Medulla oblongata (tissue), 1 donor: Measurements from ENCODE around the gene OR52E5.
A peak's percentile ranks its signal among the peaks of the same experiment; 100 is the strongest.

Experiments used
- DNase-seq: peaks from one replicate; pipeline ENCODE4 v3.0.0-alpha.2; 2015; ENCODE audit errors: extremely low spot score

Gene OR52E5

DNA sequence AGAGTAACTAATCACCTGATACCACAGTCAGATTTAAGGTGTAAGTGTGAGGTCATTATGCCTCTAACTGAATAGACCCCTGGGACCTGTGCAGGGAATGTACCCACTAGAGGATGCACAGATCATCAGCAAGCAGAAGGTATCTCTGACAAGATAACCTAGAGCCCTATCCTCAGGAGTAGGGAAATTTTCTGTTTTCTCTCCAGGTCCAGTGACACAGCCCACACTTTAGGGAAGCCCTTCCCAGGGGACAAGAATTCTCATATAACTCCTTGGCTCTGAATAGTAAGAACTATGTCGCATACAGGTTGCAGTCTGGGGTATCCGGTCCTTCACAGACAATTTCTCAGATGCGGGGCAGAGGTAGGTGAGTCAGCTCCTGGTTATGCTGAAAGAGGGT, at the start of gene OR52E5:
OR52E5 (plus strand) TSS at position 301 of the 400 bp plus-strand sequence. CDS start 7,569 bp downstream, outside the sequence.
- no peak for DNase-seq

DNA sequence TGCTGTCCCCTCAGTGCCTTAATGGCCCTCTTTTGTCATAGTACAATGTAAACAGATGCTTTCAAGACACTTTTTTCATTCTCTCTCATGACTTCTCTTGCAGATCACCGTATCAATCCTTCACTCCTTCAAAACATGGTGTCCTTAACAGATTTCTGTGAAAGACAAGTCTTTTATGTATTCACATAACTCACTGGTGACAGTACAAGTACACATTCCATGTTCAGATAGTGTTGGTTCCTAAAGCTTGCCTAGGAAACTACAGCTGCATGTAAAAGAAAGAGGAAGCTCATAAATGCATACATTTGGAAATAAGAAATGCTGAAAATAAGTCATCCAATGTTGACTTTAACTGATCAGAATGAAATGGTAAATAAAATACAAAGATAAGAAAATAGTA, 46.3 kb upstream of the OR52E5 start:
- no peak for DNase-seq

DNA sequence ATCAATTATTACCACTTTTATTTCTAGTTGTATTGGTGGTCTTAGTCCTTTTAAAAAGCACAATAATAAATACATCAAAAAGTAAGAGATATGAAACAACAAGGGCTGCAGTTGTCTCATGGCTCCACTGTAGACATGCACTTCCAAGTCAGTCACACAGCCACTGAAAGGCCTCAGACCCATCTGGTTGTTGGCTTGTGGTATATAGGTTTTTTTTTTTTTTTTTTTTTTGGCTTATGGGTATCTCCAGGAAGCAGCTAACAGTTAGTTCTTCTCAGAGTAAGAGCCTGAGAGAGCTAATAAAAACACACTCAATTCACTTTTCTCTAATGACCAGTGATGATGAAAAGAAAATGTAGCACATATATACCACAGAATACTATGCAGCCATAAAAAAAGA, 45.3 kb upstream of the OR52E5 start:
- DNase-seq, result no peak

DNA sequence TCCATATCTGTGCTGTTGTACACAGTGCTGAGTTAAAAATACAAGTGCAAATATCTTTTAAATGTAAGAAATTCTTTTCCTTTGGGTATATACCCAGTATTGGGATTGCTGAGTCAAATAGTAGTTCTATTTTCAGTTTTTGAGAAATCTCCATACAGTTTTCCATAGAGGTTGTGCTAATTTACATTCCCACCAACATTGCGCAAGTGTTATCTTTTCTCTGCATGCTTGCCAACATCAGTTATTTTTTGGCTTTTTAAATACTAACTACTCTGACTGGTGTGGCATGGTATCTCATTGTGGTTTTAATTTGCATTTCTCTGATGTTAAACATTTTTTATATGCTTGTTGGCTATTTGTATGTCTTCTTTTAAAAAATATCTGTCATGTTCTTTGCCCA, 42.0 kb upstream of the OR52E5 start:
- DNase-seq, result no peak

DNA sequence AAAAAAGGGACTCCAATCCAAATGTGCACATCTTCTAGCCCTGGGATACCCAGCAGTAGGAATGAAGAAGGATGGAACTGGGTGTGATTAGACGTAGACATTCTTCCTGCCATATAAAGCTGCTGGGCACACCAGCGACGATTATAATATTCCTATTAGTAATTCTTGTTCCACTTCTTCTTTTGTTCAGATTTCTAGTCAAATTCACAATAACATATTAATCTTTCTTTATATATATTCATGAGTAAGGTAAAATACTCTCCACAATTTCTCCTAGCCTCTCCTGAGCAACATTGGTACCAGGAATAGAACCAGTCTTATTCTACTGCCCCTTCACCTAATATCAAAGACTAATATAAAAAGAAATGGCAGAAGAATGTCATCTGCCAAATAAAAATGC, 35.4 kb upstream of the OR52E5 start, which contains the start of gene OR52E8:
OR52E8 (minus strand) TSS at position 101 of the 400 bp plus-strand sequence; CDS start at position 101, 0 bp downstream.
- no peak for DNase-seq

DNA sequence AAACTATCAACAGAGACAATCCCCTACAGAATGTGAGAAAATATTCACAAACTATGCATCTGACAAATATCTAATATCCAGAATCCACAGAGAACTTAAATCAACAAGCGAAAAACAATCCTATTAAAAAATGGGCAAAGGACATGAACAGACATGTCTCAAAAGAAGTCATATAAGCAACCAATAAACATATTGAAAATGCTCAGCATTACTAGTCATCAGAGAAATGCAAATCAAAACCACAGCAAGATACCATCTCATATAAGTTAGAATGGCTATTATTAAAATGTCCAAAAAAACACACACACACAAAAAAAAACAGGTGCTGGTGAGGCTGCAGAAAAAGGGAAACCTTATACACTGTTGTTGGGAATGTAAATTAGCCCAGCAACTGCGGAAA, 27.2 kb upstream of the OR52E5 start:
- DNase-seq, result no peak

DNA sequence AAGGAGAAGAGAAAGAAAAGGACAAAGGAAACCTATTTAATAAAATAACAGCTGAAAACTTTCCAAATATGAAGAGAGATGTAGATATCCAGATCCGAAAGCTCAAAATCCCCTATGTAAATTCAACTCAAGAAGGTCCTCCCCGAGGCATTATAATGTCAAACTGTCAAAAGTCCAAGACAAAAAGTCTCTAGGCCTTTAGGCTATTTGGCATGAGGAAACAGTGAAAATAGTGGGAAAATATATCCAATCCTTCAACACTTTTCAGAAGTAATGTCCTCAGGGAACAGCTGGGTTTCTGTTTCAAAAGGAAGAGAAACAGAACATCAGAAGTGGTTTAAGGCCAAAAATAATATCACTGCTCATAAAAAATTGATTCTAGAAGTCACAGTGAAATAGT, 14.4 kb upstream of the OR52E5 start:
- DNase-seq, result no peak

DNA sequence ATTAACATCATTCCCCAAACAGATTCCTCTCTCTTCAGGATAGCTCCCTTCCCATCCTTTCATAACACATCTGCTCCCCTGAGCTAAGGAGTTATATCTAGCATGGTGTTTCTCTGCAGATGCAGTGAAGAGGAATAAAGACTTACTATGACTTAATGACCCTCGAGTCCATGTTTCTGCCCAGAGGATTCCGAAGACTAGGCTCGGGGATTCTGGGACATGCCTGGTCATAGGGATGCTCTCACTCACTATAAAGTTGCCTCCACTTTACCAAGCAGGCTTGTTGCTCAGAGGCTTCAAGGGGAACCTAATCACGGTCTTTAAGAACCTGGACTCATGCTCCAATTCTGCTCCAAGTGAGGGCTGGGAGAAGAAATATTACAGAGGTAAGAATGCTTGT, 12.7 kb upstream of the OR52E5 start, which contains the start of gene OR52E4:
OR52E4 (plus strand) TSS at position 301 of the 400 bp plus-strand sequence. CDS start 3,664 bp downstream, outside the sequence.
- no peak for DNase-seq

DNA sequence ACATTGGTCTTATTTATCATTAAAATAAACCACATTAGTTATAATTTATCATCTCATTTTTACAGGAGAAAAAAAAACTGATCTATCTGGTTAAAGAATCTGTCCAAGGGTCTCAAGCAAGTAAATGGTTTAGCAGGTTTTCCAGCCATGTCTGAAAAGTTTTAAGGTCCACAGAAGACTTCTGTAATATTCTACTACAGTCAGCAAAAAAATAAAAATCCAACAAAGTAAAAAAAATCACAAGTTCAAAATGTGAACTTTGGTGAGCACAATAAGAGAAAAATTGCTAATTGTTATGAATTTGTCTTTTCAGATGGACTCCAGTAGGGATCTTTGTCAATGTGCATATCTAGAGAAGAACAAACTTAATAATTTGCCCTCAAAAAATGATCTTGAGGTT, 11.3 kb upstream of the OR52E5 start:
- no peak for DNase-seq

DNA sequence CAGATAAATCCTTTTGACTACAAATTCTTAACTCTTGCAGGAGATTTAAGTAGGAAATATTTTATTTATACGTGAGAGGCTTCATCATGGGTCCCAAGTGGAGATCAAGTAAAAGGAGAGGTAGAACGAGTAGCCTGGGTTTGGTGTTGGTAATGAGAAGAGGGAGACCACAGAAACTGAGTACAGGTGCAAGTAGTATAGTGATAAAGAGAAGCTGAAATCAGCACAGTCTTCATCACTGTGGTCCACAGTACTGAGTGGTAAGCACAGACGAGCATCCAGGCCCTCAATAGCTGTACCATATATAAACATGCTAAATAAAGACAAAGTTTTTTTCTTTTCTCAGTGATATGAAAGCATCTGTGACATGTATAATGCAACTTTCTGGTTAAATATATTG, 5.8 kb upstream of the OR52E5 start:
- no peak for DNase-seq

DNA sequence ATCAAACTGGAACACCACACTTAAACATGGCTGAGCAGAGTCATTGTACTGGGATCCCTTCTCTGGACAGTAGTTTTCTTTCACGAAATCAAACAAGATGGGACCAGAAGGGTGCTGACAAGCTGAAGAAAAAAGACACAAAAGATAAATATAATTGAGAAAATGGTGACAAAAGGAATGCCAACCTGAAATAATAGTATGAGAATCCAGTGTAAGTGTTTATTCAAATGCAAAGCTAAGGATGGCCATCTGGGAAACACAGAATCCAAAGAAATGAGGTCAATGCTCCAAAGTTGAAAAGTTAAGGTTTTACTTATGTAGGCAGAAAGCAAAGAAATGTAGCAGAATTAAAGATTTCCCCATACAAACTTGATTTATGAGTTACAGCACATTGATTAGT, 5.3 kb upstream of the OR52E5 start:
- DNase-seq, result no peak

DNA sequence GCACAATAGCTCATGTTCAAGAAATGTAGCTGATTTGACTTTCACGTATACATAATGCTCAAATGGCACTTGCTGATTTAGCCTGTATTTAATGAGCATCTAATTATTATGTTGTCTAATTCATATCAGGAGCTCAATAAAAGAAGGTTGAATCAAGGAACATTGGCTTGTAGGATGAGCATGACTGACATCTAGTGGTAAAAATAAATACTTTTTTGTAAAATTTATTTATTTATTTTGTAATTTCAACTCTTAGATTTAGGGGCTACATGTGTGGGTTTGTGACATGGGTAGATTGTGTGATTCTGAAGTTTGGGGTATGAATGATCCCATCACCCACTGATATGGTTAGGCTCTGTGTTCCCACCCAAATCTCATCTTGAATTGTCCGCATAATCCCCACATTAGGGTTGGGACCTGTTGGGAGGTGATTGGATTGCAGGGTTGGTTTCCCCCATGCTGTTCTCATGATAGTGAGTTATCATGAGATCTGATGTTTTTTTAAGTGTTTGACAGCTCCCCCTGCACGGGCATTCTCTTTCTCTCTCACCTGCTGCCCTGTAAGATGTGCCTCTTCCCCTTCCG, 1.7 kb upstream of the OR52E5 start:
- peak; percentile 4 for DNase-seq

DNA sequence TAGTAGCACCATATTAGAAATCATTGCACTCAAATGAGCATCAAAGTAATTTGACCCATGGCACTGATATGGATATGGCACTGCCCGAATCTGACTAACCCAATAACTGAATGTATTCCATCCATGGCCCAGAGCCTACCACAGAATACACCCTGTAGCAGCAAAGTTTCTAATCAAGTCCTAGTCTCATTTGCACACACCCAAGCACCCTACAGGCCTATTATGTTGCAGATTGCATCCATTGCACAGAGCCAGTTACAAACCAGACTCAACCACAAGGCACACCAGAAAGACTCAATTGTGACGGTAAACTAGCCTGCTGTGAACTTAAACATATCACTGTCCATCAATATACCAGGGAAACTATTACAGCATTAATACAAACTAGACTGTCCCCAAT, 6.5 kb downstream of the OR52E5 start:
- no peak for DNase-seq

DNA sequence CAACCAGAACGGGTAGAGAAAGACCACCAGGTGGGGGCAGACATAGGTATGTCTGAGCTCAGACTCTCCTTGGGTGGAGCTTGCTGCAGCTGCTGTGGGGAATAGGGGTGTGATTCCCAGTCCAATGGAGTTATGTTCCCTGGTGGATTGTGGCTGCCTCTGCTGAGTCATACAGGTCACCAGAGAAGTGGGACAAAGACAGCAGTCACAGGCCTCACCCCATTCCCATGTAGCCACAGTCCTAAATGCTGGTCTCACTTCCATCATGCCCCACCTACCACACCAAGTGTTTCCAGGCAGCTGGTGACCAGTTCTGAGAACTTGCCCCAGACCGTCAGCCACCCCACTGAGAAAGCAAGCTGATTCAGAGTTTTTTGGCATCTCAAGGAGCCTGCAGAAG, 17.5 kb downstream of the OR52E5 start:
- DNase-seq, result no peak

DNA sequence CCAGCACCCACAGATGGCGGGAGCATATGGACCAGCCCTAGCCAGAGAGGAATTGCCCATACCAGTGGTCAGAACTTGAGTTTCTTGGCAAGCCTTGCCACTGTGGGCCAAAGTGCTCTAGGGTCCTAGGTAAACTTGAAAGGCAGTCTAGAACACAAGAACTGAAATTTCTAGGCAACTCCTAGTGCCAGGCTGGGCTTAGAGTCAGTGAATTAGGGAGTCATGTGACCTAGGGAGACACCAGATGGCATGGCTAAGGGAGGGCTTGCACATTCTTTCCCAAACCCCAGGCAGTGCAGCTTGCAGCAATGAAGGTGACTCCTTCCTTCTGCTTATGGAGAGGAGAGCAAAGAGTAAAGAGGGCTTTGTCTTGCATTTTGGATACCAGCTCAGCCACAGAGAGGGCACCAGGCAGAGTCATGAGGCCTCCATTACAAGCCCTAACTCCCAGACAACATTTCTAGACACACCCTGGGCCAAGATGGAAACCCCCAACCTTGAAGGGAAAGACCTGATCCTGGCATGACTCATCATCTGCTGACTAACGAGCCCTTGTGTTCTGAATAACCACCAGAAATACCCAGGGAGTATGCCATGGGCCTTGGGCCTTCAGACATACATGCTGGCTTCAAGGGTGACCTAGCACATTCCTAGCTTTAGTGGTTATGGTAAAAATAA, 29.9 kb downstream of the OR52E5 start:
- DNase-seq, result no peak

DNA sequence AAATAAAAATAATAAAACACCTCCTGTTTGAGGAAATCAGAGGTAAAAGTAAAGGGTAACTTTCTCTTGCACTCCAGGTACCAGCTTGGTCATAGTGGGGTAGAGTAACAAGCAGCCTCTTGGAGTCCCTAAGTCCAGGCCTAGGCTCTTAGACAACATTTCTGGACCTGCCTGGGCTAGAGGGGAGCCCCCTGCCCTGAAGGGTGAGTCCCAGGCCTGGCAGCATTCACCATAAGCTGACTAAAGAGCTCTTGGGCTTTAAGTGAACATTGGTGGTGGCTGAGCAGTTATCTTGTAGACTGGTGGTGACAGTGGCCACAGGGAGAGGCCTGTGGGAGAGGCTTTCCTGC, 30.4 kb downstream of the OR52E5 start:
- no peak for DNase-seq

DNA sequence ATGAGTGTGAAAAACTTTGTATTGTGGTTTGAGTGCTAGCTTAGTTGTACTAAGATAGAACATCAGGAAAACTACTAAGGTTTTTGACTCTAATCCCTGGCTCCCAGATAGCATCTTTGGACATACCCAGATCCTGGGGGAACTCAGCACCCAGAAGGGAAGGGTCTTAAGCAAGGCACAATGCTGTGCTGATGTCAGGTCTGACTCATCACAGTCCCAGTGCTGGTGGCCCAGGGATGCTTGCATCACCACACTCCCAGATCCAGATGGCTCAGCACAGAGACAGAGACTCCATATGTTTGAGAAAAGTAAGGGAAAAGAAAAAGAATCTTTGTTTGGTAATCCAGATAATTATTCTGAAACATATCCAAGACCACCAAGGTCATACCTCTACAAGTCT, 30.8 kb downstream of the OR52E5 start:
- DNase-seq, result no peak

DNA sequence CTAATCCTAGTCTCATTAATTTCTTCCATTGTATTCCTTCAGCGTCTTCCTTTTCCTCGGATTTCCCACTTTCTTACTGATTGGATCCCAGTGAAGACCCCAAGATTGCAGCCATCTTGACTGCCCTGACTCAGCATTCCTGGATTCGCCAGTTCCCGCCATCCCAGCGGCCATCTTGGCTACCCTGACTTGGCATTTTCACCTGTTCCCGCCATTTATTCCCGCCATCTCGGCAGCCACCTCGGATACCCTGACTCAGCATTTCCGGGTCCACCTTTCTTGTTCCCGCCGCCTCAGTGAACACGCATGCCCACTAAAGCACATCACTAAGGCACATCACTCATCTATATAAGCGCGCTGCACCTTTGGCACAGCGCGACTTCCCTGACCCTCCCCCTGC, 35.3 kb downstream of the OR52E5 start:
- DNase-seq, result no peak

DNA sequence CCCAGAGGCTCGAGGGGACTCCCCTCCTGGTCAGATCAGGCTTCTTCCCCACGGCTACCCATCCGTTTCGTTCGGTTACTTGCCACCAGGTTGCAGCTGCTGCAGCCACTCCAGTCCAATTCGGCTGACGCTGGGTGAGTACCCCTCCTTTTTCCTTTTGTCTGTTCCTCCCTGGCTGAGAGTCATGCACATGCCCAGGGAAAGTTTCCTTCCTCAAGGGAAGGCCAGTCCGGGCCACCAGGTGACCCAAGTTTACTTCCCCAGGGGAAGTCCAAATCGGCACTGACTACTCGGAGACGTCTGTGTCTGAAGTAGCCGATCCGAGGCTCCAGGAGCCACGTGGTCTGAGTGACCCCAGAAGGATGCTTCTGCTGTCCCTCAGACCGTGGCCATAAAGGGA, 35.8 kb downstream of the OR52E5 start:
- DNase-seq, result no peak

DNA sequence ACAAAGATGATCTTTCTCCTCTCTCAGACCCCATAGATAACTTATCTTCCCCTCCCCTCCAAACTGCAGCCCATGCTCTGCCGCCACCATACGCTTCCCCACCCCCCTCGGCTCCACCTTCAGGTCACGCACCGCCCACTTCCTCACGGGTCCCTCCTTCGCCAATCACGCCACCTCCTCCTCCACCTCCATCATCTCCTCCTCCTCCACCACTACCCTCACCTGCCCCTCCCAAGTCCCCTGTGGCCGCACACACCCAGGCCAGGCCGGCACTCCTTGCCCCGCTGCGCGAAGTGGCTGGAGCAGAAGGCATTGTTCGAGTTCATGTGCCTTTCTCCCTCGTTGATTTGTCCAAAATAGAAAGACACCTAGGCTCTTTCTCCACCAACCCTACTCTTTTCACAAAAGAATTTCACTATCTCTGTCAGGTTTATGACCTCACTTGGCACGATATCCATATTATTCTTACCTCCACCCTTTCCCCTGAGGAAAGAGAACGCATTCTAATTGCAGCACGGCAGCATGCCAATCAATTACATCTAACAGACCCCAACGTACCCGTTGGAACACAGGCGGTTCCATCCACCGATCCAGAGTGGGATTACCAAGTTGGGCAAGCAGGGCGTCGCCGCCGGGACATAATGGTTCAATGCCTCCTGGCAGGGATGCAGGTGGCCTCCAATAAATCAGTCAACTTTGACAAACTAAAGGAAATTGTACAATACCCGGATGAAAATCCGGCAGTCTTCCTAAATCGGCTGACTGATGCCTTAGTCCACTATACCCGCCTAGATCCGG, 36.8 kb downstream of the OR52E5 start:
- DNase-seq, result no peak

DNA sequence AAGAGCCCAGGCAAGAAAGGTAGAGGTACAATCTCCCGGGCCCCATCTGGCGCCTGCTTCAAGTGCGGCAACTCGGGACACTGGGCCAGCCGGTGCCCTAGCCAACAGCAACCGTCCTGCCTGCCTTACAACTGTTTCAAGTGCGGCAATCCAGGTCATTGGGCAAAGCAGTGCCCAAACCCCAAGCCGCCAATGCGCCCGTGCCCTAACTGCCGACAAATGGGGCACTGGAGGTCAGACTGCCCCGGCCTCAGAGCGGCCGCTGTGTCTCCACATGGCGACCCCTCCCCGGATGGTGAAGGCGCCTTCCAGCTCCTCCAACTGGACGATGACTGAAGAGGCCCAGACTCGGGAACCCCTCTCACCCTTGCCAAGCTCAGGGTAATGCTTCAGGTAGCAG, 37.6 kb downstream of the OR52E5 start:
- no peak for DNase-seq

DNA sequence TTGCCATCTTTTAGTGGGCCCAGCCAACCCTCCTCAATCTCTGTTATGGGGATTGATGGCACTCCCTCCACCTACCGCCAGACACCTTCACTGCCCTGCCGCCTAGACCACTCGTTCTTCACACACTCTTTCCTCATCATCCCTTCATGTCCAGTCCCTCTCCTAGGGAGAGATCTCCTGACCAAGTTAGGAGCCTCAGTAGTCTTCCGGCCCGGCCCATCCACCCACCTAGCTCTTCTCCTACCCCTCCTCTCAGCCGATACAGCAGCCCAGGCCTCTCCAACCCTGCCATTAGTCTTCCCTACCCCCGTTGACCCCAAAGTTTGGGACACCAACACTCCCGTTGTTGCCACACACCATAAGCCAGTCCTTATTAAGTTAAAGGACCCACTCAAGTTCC, 38.1 kb downstream of the OR52E5 start:
- DNase-seq, result no peak

DNA sequence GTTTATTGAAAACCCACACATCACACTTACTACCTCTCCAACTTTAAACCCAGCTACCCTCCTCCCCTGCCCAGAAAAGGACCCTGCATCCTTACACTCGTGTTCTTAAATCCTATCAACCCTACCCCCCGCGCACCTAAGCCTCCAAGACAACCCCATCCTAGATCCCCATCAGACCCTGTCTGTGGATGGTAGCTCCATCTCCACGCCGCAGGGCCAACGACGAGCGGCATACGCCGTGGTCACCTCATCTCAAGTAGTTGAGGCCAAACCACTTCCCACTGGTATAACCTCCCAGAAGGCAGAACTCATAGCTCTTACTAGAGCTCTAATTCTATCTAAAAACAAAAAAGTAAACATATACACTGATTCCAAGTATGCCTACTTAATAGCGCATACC, 39.7 kb downstream of the OR52E5 start:
- DNase-seq, result no peak
